WTC11 (cell line): ENCODE measurements around the gene SCD5.

Source experiments
- ETV6 ChIP-seq: sonication (generic); formaldehyde crosslinking; IDR thresholded peaks from 2 replicates; pipeline ENCODE4 v1.8.1; 2022; ENCODE audit warnings: mild to moderate bottlenecking, missing genetic modification reagents
- TEAD1 ChIP-seq: sonication (generic); formaldehyde crosslinking; IDR thresholded peaks from 2 replicates; pipeline ENCODE4 v1.8.0; 2022; ENCODE audit warnings: mild to moderate bottlenecking, missing genetic modification reagents
- TF ChIP-seq, protein P1 (sequence below): sonication (generic); formaldehyde crosslinking; IDR thresholded peaks from 2 replicates; pipeline ENCODE4 v1.8.1; 2023; ENCODE audit warnings: mild to moderate bottlenecking, missing genetic modification reagents, moderate library complexity
- TF ChIP-seq, protein P2 (sequence below): sonication (generic); formaldehyde crosslinking; IDR thresholded peaks from 2 replicates; pipeline ENCODE4 v1.8.1; 2023; ENCODE audit warnings: mild to moderate bottlenecking, missing genetic modification reagents, borderline replicate concordance
- TF ChIP-seq, protein P3 (sequence below): fragments of 200-600 bp; IDR thresholded peaks from 2 replicates; pipeline ENCODE4 v1.8.0; 2022; ENCODE audit warnings: antibody characterized with exemption

DNA sequence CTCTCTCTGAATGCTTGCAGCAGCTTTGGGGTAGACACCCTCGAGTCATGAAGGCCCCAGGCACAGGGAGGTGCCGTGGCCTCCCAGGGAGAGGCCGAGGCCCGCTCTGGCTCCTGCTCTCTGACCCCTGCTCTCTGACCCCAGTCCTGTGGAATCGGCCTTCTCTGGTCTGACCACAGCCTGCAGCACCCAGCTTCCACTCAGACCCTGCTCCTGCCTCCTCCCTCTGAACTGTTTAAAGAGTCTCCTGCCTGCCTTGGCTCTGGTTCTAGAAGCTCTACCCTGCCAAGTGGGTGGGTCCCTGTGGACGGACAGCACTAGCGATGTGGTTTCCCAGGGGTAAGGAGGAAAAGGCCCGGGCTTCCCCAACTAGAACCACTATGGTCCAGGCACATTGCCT is 158.6 kb downstream of the SCD5 start:
- TF ChIP-seq, protein P1, sequence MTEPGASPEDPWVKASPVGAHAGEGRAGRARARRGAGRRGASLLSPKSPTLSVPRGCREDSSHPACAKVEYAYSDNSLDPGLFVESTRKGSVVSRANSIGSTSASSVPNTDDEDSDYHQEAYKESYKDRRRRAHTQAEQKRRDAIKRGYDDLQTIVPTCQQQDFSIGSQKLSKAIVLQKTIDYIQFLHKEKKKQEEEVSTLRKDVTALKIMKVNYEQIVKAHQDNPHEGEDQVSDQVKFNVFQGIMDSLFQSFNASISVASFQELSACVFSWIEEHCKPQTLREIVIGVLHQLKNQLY (CRISPR knock-in tag), result no peak
- TF ChIP-seq, protein P2, sequence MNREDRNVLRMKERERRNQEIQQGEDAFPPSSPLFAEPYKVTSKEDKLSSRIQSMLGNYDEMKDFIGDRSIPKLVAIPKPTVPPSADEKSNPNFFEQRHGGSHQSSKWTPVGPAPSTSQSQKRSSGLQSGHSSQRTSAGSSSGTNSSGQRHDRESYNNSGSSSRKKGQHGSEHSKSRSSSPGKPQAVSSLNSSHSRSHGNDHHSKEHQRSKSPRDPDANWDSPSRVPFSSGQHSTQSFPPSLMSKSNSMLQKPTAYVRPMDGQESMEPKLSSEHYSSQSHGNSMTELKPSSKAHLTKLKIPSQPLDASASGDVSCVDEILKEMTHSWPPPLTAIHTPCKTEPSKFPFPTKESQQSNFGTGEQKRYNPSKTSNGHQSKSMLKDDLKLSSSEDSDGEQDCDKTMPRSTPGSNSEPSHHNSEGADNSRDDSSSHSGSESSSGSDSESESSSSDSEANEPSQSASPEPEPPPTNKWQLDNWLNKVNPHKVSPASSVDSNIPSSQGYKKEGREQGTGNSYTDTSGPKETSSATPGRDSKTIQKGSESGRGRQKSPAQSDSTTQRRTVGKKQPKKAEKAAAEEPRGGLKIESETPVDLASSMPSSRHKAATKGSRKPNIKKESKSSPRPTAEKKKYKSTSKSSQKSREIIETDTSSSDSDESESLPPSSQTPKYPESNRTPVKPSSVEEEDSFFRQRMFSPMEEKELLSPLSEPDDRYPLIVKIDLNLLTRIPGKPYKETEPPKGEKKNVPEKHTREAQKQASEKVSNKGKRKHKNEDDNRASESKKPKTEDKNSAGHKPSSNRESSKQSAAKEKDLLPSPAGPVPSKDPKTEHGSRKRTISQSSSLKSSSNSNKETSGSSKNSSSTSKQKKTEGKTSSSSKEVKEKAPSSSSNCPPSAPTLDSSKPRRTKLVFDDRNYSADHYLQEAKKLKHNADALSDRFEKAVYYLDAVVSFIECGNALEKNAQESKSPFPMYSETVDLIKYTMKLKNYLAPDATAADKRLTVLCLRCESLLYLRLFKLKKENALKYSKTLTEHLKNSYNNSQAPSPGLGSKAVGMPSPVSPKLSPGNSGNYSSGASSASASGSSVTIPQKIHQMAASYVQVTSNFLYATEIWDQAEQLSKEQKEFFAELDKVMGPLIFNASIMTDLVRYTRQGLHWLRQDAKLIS (CRISPR knock-in tag), result no peak
- no peak for TF ChIP-seq TEAD1
- TF ChIP-seq ETV6, result no peak
- TF ChIP-seq, protein P3, sequence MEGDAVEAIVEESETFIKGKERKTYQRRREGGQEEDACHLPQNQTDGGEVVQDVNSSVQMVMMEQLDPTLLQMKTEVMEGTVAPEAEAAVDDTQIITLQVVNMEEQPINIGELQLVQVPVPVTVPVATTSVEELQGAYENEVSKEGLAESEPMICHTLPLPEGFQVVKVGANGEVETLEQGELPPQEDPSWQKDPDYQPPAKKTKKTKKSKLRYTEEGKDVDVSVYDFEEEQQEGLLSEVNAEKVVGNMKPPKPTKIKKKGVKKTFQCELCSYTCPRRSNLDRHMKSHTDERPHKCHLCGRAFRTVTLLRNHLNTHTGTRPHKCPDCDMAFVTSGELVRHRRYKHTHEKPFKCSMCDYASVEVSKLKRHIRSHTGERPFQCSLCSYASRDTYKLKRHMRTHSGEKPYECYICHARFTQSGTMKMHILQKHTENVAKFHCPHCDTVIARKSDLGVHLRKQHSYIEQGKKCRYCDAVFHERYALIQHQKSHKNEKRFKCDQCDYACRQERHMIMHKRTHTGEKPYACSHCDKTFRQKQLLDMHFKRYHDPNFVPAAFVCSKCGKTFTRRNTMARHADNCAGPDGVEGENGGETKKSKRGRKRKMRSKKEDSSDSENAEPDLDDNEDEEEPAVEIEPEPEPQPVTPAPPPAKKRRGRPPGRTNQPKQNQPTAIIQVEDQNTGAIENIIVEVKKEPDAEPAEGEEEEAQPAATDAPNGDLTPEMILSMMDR, result no peak
